Spinal cord (tissue), 10 donors: Measurements from ENCODE around the gene EGLN3. TPM values are rescaled to one million over a fixed set of nuclear protein-coding genes. Genes with fewer than 3 reads are reported as not detected.
"Not testable (repeated sequence)": the region's sequence is repeated elsewhere in the genome, so short reads cannot be mapped to it uniquely, and the experiment has no call there.

Source experiments
- DNase-seq, 6 donors: peaks; one replicate each; pipeline versions ENCODE4 v3.0.0 to v3.0.0-alpha.2; 2013 to 2015; ENCODE audit warnings: low spot score in 6 of 6, low read depth in 4 of 6
- H3K27ac ChIP-seq: one replicate; pipeline ENCODE4 v1.5.1; 2013; ENCODE audit warnings: low read depth, low read length, control low read depth
- H3K27me3 ChIP-seq: one replicate; pipeline ENCODE4 v1.6.1; 2013; ENCODE audit warnings: low read length; ENCODE audit not compliant: control insufficient read depth, insufficient read depth
- H3K36me3 ChIP-seq: one replicate; pipeline ENCODE4 v1.6.1; 2013; ENCODE audit warnings: low read length; ENCODE audit not compliant: control insufficient read depth, insufficient read depth
- H3K4me1 ChIP-seq: one replicate; pipeline ENCODE4 v1.6.1; 2013; ENCODE audit warnings: low read length; ENCODE audit not compliant: control insufficient read depth, insufficient read depth
- H3K4me3 ChIP-seq: one replicate; pipeline ENCODE4 v1.5.1; 2013; ENCODE audit warnings: low read depth, low read length, control low read depth
- H3K9me3 ChIP-seq: one replicate; pipeline ENCODE4 v1.6.1; 2013; ENCODE audit warnings: low read length; ENCODE audit not compliant: control insufficient read depth, insufficient read depth
- WGBS: methylation state at CpG from one replicate; pipeline ENCODE4 v1.1.5; 2013; ENCODE audit warnings: missing lambda C conversion rate; ENCODE audit not compliant: insufficient coverage; 5-methylcytosine and 5-hydroxymethylcytosine counted together
- polyA plus RNA-seq, 2 donors: library from polyadenylated mRNA; unstranded; fragments of 120-200 nt; gene quantifications; one replicate each; pipeline ENCODE4 v1.2.1, GENCODE V29; 2013; ENCODE audit not compliant: insufficient read length in 2 of 2
- total RNA-seq, 2 donors: library from RNA; depleted of rRNA in 1 of 2; stranded (reverse); fragments of 120-200 nt in 1 of 2; fragments of >200 nt in 1 of 2; gene quantifications; one replicate each; pipeline versions ENCODE4 v1.2.3 to v1.2.4, GENCODE V29; 2013 to 2014
- donor health status: healthy.

Gene EGLN3
- total and polyA plus RNA-seq, 4 donors: 25.1 to 49.9 (median 42.2) TPM

DNA sequence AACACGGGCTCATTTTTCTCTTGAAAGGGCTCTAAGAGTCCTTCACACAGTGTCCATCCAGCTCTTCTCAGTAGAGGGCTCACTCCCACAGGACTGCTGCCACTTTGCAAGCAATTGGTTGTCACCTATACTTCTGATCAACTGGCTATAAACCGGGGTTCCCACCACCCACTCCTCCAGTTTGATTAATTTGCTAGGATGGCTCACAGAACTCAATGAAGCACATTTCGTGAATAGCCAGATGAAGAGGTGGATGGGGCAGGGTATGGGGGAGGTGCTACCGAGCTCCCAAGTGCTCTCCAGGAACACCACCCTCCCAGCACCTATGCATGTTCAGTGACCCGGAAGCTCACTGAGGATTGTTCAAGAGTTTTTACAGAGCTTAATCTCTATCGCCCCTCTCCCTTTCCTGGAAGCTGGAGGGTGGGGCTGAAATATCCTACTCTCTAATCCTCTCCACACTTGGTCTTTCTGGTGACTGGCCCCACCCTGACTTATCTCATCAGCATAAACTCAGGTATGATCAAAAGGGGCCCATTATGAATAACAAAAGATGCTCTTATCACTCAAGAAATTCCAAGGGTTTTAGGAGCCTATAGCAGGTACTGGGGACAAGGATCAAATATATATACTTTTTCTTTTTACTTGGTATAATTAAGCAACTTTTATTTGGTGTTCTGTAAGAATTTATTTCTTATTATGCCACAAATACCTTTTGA, 13.9 kb upstream of the EGLN3 start:
- H3K27me3 ChIP-seq: no peaks in the 10 kb centered on the region
- peaks cover 8% of the 10 kb centered on the region for H3K9me3 ChIP-seq
- 64% methylated on average over 1 of the region's 6 CpGs for WGBS
- no peaks in the 10 kb centered on the region for H3K36me3 ChIP-seq
- H3K4me1 ChIP-seq: peaks cover 2% of the 10 kb centered on the region
- no peak for DNase-seq
- no peak overlapping the region for H3K4me3 ChIP-seq
- H3K27ac ChIP-seq: no peak overlapping the region

GRCh38 chr14:33963892-33964291, 13.0 kb upstream of the EGLN3 start:
- H3K27ac ChIP-seq: no peak overlapping the region
- H3K36me3 ChIP-seq: no peaks in the 10 kb centered on the region
- 84% methylated on average over 5 of the region's 5 CpGs for WGBS
- peaks cover 8% of the 10 kb centered on the region for H3K9me3 ChIP-seq
- H3K27me3 ChIP-seq: no peaks in the 10 kb centered on the region
- peaks cover 4% of the 10 kb centered on the region for H3K4me1 ChIP-seq
- H3K4me3 ChIP-seq: no peak overlapping the region
- DNase-seq: no peak

GRCh38 chr14:33962466-33962865, 11.6 kb upstream of the EGLN3 start:
- DNase-seq, H3K27me3 ChIP-seq, H3K4me1 ChIP-seq, H3K27ac ChIP-seq, H3K36me3 ChIP-seq, H3K4me3 ChIP-seq, H3K9me3 ChIP-seq: not testable (repeated sequence)
- WGBS: no CpG with 5 or more reads among the region's 5 CpGs

DNA sequence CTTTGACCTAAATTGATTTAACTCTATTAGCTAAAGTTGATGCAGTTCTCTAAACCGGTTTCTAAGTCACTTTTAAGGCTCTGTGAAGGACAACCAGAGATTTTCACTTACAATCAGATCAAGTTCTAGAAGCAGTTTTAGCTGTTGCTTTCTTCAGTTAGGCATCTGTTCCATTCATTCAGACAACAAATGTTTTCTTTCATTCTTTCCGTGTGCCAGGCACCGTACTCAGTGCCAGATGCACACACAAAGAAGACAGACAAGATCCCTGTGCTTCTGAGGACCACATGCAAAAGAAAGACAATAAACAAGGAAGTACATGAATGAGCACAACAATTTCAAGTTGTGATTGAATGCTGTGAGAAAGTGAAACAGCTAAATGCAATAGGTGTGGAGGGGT, 11.1 kb upstream of the EGLN3 start:
- no peak overlapping the region for H3K27ac ChIP-seq
- WGBS: 27% methylated on average over 3 of the region's 3 CpGs

DNA sequence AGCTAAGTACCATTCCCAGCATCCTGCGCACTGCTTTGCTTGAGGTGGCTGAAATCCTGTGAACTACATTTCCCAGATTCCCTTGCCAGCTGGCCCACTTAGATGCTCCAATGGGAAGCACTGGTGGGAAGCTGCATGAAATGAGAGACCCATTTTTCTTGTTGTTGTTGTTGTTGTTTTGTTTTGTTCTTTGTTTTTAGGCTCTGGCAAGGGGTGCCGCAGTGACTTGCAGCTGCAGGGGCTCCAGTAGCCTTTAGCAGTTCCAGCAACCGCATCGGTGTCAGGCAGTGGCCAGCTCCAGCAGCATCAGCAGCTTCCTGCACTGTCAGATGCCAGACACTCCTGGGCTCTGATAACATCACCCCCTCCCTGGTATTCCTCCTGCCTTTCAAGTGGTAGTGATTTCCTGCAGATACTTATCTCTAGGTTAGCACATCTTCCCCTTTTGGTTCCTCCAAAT, 8.8 kb upstream of the EGLN3 start:
- WGBS: 32% methylated on average over 4 of the region's 4 CpGs
- H3K4me3 ChIP-seq: no peak overlapping the region
- peaks cover 8% of the 10 kb centered on the region for H3K9me3 ChIP-seq
- H3K27me3 ChIP-seq: no peaks in the 10 kb centered on the region
- H3K4me1 ChIP-seq: peaks cover 4% of the 10 kb centered on the region
- no peak overlapping the region for H3K27ac ChIP-seq
- peak in 2 of 6 donors; percentile 69 to 85 for DNase-seq
- H3K36me3 ChIP-seq: no peaks in the 10 kb centered on the region

More for the DNA sequence above, 11.1 kb upstream of the EGLN3 start:
- H3K4me1 ChIP-seq: peaks cover 4% of the 10 kb centered on the region
- H3K36me3 ChIP-seq: no peaks in the 10 kb centered on the region
- H3K4me3 ChIP-seq: no peak overlapping the region
- H3K27me3 ChIP-seq: no peaks in the 10 kb centered on the region
- peak in 2 of 6 donors; percentile 55 to 75 for DNase-seq
- peaks cover 8% of the 10 kb centered on the region for H3K9me3 ChIP-seq

DNA sequence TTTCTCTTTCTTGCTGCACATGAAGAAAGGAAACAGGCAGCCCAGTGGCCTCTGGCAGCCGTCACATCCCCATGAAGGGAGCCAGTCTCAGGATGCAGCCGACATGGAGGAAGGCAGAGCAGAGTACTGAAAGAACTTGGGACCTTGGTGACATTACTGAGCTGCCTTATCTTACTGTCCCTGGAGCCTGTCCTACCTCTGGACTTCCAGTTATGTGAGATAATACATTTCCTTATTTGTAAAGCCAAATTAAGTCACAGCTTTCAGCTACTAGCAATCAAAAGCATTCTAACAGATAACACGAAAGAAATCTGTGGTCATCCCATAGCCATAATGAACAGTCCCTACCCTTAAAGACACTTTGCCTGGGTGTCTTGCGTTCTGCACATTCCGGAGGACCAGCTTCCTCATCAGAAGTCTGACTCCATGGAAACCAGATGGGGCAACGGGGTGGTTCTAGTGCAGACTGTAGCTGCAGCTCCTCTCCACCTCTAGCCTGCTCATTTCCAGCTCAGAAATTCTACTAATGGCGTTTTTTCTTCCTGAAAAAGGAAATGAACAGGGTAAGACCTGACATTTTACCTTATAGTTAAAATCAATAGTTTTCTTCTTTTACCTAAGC, 7.8 kb upstream of the EGLN3 start:
- H3K9me3 ChIP-seq: peaks cover 8% of the 10 kb centered on the region
- 85% methylated on average over 4 of the region's 7 CpGs for whole genome bisulfite sequencing
- no peak for DNase-seq
- no peak overlapping the region for H3K4me3 ChIP-seq
- H3K4me1 ChIP-seq: peaks cover 7% of the 10 kb centered on the region
- no peak overlapping the region for H3K27ac ChIP-seq
- no peaks in the 10 kb centered on the region for H3K36me3 ChIP-seq
- H3K27me3 ChIP-seq: peaks cover 2% of the 10 kb centered on the region

DNA sequence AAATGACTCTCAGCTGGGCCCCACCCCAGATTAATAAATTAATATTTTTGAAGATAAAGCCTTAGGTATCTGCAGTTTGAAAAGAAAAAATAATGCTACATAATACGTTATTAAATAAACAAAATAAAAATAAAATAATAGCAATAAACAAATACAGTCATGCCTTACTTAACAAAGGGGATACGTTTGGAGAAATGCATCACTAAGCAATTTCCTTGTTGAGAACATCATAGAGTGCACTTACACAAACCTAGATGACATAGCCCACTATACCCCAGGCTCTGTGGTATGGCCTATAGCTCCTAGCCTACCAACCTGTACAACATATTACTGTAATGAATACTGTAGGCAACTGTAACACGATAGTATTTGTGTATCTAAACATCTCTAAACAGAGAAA, 7.1 kb upstream of the EGLN3 start:
- Histone ChIP-seq H3K27ac (no peak overlapping the region), H3K27me3 (peaks cover 2% of the 10 kb centered on the region), H3K36me3 (no peaks in the 10 kb centered on the region), H3K4me3 (no peak overlapping the region), H3K9me3 (peaks cover 8% of the 10 kb centered on the region), H3K4me1 (peaks cover 7% of the 10 kb centered on the region)
- WGBS: no CpG with 5 or more reads among the region's 3 CpGs
- no peak for DNase-seq

GRCh38 chr14:33957299-33957698, 6.4 kb upstream of the EGLN3 start:
- Histone ChIP-seq H3K9me3 (peaks cover 3% of the 10 kb centered on the region), H3K4me3 (no peak overlapping the region), H3K4me1 (peaks cover 7% of the 10 kb centered on the region), H3K27me3 (peaks cover 8% of the 10 kb centered on the region), H3K27ac (no peak overlapping the region), H3K36me3 (no peaks in the 10 kb centered on the region)
- DNase-seq: no peak
- WGBS: 82% methylated on average over 4 of the region's 6 CpGs

- H3K4me1 ChIP-seq: peaks cover 7% of the 10 kb centered on the region
- H3K36me3 ChIP-seq: no peaks in the 10 kb centered on the region
- H3K9me3 ChIP-seq: no peaks in the 10 kb centered on the region
- no peak for DNase-seq
- H3K27ac ChIP-seq: no peak overlapping the region
- H3K4me3 ChIP-seq: no peak overlapping the region
- H3K27me3 ChIP-seq: peaks cover 8% of the 10 kb centered on the region
- no CpG with 5 or more reads among the region's 2 CpGs for WGBS
Observed at GRCh38 chr14:33956640-33957039, 5.8 kb upstream of the EGLN3 start.
